ENCODE measurements around the gene SASS6. TPM values are rescaled to one million over a fixed set of nuclear protein-coding genes. Genes with fewer than 3 reads are reported as not detected.

Gene SASS6
- total and polyA plus RNA-seq, 10 of the 15 experiments (the other 5 are each of a cell fraction or from before 2014, with no cell fraction given) = 6.6 to 17.9 (median 10.2) TPM

GRCh38 chr1:100100202-100100601 lies 32.5 kb downstream of the SASS6 start (continued):
- TF ChIP-seq, protein P1, sequence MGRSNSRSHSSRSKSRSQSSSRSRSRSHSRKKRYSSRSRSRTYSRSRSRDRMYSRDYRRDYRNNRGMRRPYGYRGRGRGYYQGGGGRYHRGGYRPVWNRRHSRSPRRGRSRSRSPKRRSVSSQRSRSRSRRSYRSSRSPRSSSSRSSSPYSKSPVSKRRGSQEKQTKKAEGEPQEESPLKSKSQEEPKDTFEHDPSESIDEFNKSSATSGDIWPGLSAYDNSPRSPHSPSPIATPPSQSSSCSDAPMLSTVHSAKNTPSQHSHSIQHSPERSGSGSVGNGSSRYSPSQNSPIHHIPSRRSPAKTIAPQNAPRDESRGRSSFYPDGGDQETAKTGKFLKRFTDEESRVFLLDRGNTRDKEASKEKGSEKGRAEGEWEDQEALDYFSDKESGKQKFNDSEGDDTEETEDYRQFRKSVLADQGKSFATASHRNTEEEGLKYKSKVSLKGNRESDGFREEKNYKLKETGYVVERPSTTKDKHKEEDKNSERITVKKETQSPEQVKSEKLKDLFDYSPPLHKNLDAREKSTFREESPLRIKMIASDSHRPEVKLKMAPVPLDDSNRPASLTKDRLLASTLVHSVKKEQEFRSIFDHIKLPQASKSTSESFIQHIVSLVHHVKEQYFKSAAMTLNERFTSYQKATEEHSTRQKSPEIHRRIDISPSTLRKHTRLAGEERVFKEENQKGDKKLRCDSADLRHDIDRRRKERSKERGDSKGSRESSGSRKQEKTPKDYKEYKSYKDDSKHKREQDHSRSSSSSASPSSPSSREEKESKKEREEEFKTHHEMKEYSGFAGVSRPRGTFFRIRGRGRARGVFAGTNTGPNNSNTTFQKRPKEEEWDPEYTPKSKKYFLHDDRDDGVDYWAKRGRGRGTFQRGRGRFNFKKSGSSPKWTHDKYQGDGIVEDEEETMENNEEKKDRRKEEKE (IDR thresholded peaks at IDR 0.05) = no peak

- H3K4me3 ChIP-seq = no peak overlapping the region
- TF ChIP-seq, protein P2, sequence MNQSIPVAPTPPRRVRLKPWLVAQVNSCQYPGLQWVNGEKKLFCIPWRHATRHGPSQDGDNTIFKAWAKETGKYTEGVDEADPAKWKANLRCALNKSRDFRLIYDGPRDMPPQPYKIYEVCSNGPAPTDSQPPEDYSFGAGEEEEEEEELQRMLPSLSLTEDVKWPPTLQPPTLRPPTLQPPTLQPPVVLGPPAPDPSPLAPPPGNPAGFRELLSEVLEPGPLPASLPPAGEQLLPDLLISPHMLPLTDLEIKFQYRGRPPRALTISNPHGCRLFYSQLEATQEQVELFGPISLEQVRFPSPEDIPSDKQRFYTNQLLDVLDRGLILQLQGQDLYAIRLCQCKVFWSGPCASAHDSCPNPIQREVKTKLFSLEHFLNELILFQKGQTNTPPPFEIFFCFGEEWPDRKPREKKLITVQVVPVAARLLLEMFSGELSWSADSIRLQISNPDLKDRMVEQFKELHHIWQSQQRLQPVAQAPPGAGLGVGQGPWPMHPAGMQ (IDR thresholded peaks at IDR 0.05; ENCODE audit: borderline replicate concordance) = no peak
- TF ChIP-seq FOS (IDR thresholded peaks at IDR 0.05; ENCODE audit: borderline replicate concordance, extremely low read depth, insufficient read length) (no peak), POLR2AphosphoS5 (IDR thresholded peaks at IDR 0.05; ENCODE audit: low read length) (no peak), NKRF (conservative IDR thresholded peaks at IDR 0.05) (no peak), HSF1 (IDR thresholded peaks at IDR 0.05; ENCODE audit: low read depth, low read length) (no peak), SREBF1 (IDR thresholded peaks at IDR 0.05; ENCODE audit: low read length) (no peak)
- TF ChIP-seq, protein P3, sequence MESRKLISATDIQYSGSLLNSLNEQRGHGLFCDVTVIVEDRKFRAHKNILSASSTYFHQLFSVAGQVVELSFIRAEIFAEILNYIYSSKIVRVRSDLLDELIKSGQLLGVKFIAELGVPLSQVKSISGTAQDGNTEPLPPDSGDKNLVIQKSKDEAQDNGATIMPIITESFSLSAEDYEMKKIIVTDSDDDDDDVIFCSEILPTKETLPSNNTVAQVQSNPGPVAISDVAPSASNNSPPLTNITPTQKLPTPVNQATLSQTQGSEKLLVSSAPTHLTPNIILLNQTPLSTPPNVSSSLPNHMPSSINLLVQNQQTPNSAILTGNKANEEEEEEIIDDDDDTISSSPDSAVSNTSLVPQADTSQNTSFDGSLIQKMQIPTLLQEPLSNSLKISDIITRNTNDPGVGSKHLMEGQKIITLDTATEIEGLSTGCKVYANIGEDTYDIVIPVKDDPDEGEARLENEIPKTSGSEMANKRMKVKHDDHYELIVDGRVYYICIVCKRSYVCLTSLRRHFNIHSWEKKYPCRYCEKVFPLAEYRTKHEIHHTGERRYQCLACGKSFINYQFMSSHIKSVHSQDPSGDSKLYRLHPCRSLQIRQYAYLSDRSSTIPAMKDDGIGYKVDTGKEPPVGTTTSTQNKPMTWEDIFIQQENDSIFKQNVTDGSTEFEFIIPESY (IDR thresholded peaks at IDR 0.05) = no peak
- H3K79me2 ChIP-seq (ENCODE audit: control insufficient read depth, insufficient read depth, low read length) = no peaks in the 10 kb centered on the region
- no peaks in the 10 kb centered on the region for H4K20me1 ChIP-seq (ENCODE audit: control insufficient read depth, insufficient read depth)
- peaks cover 0 to 6% of the 10 kb centered on the region in 2 experiments; a peak in 3 of 4 replicates for H3K36me3 ChIP-seq (ENCODE audit: control insufficient read depth in 2 of 2, insufficient read depth in 2 of 2, low read length in 1 of 2)
- RAD21 ChIA-PET (ENCODE audit: unreplicated experiment) = no interaction called here
- POLR2A ChIA-PET = no interaction called here
- H2AFZ ChIP-seq (ENCODE audit: control insufficient read depth, low read depth, low read length) = no peak overlapping the region
- CTCF ChIA-PET = no interaction called here
- FAIRE-seq (no peak), ATAC-seq (no peak), DNase-seq (ENCODE audit: low read depth, low spot score) (no peak)
- no peak overlapping the region for H3K27ac ChIP-seq (ENCODE audit: control insufficient read depth, insufficient read depth)
- no TSS peak for BruUV-seq (replicated peaks)
- in situ Hi-C loops (cut with MboI) = no loop called here
- H3K4me2 ChIP-seq (ENCODE audit: control insufficient read depth, insufficient read depth) = no peak overlapping the region
- no peaks in the 10 kb centered on the region for H3K9me3 ChIP-seq (replicated peaks; ENCODE audit: control insufficient read depth, insufficient read depth, low read length)
- 100% methylated on average over 3 of the region's 3 CpGs for WGBS (ENCODE audit: insufficient coverage, insufficient replicate concordance, low lambda C conversion rate, missing lambda C conversion rate)
- no peaks in the 10 kb centered on the region for H3K27me3 ChIP-seq (replicated peaks in 1 of 2; ENCODE audit: control insufficient read depth in 2 of 2, insufficient read depth in 2 of 2, low read length in 1 of 2)
- no peak overlapping the region for H3K9ac ChIP-seq (ENCODE audit: control insufficient read depth, insufficient read depth, low read length)
- no peaks in the 10 kb centered on the region for H3K4me1 ChIP-seq (ENCODE audit: control insufficient read depth, insufficient read depth, low read length)
- SMC1A ChIA-PET (ENCODE audit: uncharacterized antibody, unreplicated experiment) = no interaction called here
- intact Hi-C loops (cut with micrococcal nuclease; ENCODE audit: unreplicated experiment) = no loop called here
Observed at GRCh38 chr1:100090471-100090870, 42.3 kb downstream of the SASS6 start.

Measured in GM12878 (cell line).